Measurements from ENCODE around the gene SOAT2.
A peak's percentile ranks its signal among the peaks of the same experiment; 100 is the strongest.

Gene SOAT2

DNA sequence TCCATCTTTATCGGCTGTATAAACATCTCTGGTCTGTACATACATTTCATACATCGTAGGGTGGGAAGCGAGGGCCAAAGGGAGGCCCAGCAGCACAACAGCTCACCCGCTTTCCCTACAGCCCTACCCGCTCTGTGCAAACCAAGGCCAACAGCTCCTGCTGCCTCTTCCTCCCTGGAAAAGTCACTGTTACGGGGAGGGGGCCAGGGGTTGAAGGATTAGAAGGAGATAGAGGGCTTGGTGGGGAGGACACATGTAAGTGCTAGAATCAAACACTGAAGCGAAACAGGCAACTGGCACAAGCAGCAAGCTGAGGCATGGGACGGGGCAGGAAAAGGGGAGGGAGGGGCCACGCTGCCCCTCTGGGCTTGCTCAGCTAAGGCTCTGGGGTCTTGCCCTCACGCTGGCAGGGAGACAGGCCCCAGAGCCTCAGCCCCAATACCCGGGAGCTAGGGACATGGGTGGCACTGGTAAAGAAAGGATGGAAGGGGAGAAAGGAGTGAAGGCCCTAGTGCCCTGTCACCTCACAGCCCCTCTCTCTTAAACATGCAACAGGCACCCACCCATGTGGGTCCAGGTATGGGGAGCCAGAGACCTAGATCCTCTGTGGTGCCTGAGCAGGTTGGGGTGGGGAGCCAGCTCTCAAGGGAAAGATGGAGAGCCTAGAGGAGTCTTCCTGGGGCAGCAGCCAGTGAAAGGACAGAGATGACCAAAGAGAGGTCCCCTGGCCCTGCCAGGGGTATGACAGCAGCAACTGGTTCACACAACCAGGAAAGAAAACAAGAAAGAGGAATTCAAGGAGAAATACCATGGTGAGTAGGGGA is 38.5 kb upstream of the SOAT2 start:
- DNase-seq (ENCODE audit: low read depth) = no peak

DNA sequence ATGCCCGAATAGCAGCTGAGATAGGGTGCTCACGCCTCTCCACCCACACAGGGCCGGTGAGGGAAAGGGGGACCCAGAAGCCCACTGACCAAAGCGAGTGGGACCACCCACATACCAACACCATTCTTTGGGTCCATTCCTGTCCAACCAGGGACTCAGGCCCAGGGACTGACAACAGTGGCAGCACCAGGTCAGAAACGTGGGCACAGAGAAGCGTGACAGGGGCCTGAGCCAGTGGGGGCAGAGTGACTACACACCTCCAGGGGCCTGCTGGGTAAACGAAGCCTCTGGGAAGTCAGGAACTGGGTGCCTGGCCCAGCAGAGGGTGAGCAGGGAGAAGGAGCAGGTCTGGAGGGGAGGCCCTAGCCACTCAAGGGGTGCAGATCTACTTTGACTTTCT is 37.8 kb upstream of the SOAT2 start:
- DNase-seq (ENCODE audit: low read depth) = no peak

DNA sequence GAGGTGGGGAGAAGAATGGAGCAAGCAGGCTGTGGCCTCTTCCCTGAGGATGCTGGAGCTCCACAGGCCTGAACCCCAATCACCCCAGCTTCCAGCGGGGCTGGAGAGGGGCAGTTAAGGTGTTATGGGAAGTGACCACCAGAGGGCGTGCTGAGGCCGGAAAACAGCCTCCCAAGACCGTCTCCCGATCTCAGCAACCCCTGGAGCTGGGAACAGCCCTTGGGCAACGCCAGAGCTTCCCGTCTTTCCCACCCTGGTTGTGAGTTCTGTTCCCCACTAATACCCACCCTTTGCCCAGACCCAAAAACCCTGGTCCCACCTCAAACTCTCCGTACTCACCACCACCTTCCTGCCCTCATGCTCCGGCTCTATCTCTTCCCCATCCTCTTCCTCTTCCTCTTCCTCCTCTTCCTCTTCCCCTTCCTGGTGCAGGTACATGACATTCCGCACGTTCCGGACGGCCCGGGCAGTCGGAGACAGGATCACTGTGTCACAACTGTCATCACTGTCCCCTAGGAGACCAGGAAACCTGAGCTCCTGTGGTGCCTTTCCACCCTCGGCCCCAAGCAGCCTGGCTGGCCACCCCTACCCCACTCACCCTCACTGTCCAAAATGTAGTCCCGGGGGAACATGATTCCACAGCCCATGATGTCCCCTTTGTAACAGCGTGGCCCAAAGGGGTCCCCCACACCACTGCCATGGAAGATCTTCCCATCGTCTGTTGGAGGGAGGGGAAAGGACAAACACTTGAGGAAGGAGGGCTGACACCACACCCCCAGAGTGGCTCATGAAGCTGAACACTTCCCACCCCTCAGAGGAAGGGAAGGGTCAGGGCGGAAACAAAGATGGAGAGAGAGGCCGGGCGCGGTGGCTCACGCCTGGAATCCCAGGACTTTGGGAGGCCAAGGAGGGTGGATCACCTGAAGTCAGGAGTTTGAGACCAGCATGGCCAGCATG is 37.0 kb upstream of the SOAT2 start:
- peak; percentile 49 for DNase-seq (ENCODE audit: low read depth)

DNA sequence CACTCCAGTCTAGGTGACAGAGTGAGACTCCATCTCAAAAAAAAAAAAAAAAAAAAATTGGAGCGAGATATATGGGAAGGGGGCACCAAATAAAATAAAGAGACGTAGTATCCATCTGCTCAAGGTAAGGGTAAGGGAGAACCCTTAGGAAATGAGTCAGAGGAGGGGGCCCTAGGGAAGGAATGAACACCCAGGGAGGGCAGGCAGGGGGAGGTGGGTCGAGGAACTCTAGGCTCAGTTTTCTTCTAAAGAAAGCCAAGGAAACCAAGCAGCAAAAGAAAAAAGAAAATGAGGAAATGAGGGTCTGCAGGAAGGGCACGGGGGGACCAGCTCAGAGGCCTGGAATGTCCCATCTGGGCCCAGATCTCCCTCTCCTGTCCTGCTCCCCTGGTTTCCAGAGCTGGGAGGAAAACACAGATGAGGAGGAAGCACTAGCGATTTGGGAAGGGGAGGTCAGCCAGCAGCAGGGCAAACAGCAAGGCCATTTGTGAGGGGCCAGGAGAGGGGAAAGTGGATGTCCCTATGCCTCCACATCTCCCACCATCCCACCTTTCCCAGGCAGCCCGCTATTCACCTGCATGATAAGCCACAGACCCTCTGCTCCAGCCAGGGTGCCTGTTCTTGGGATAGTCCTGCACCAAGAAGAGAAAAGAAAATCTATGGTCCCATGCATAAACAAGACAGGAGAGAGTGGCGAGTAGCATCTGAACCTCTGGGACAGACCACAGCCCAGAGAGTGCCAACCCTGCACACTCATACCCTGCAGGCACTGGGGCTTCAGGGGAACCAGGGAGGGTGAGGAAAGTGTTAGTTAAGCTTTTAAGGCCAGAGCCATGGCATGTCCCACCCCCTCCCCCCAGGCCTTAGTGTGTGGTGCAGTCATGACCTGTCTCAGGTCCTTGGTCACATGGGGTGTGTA is 36.0 kb upstream of the SOAT2 start:
- DNase-seq (ENCODE audit: low read depth) = no peak

DNA sequence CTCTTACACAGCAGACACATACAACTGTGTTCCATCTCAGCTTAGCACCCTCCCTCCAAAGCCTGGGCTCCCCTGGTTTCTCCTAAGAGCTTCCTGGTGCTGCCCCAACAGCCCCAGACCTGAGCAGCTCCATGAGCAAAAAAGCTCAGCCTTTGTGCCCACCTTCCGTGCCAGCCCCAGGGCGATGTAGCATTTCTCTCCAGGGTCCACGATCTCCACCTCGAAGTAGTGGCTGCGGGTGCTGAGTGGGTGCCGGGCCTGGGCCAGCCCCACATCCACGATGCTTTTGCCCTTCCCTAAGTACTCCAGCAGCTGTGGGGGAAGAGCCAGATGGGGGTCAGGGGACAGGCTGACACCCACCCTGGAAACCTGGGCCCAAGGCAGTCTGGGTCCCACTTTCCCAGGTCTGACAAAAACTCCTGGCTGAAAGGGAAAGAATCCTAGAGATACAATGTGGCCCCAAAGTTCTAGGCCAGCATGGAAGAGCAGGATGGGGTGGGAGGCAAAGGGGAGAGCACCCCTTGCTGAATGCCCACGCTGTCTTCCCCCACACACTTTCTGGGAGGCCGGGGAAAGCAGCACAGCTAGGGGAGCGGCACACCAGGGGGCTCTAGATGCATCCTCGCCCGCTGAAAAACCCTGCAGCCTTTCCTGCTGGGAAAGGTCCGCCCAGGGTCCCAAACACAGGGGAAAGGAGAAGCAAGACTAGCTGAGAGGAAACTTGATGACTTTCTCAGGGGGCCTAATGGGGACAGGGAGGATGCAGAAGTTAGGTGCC is 35.1 kb upstream of the SOAT2 start:
- no peak for DNase-seq (ENCODE audit: low read depth)

DNA sequence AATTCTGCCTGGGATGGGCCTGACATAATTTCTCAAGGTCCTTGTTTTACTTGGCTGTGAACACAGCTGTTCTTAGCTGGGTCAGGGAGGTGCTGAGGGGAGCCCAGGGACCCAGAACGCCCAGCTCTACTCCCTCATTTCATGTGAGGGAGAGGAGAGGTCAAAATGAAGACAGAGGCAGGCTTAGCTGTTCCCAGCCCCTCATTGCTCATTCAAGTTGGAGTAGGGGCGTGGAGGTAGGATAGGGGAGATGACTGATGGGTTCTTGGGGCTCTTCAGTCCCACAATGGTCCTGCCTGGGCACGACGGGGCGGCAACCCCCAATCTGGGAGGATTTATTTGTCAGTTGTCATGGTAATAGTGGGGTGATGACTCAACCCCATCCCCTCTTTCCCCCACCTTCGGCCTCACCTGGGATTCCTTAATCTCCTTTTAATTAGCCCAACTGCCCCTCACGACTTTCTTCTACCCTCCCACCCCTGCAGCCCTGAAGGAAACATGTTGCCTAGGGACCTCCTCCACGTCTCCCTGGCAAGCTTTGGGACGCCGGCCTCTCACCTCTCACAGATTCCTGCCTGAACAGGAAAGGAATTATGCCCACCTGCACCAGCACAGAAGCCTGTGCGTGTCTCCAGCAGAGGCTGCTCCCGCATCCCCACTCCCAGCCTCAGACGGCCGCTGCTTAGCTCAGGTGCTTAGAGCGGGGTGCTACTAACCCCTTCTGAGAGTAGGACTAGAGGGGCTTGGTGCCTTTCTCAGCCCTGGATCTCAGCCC is 34.3 kb upstream of the SOAT2 start:
- no peak for DNase-seq (ENCODE audit: low read depth)

DNA sequence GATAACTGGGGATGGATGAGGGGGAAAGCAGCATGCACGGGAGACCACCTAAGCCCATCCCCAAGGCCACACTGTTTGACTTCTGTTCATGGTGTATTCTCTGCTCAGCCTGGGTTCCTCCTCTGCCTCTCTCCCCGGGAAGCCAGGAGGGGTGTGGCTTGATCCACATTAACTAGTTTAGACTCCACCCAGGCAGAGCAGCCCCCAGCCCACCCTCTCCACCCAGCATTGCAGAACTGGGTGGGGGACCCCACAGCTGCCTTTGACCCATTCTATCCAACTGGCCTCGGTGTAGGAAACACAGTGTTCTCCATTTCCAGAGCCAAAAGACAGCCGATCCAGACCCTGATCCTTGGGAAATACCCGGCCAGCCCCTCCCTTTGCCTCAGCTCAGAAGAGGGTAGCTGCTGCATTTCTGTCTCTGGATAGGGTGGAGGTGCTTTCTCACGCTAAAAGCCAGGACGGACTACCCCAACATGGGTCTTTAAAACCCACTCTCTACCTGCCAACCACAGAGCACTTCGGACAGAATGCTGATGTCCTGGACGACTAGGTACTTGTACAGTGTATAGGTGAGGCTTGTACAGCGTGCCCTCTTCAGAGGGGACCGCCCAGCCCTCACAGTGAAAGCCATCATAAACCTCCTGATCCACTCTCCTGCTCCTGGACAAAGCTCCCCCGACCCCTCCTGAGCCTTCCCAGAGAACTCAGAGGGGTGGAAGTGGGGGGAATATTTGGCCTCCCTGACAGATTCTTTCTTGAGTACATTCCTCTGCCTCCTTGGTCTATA is 33.5 kb upstream of the SOAT2 start:
- DNase-seq (ENCODE audit: low read depth) = no peak

DNA sequence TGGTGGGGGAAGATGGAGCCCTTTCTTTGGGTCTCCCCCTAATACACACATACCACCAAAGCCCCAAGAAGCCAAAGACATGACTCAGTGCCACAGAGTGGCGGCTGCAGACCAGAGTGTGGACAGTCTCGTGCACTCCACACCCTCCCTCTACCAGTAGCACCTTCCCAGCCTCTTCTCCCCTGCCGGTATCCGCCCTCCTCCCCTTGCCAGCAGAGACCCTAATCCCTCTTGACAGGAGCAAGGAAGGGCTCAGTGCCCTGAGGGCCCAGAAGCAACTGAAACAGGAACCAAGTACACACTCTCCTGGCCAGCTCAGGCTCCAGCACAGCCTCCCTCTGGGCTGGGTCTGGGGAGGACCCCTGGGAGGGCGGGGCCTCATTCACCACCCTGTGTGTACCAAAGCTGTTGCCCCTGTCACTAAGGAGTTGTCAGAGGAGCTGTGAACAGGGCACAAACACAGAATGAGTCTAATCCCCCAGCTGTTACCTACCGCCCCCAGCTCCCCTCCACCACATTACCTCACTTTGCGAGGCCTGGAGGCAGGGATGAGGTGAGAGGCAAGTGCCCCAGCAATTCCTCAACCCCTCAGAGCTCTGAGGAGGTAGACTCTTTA is 32.3 kb upstream of the SOAT2 start:
- DNase-seq (ENCODE audit: low read depth) = no peak

DNA sequence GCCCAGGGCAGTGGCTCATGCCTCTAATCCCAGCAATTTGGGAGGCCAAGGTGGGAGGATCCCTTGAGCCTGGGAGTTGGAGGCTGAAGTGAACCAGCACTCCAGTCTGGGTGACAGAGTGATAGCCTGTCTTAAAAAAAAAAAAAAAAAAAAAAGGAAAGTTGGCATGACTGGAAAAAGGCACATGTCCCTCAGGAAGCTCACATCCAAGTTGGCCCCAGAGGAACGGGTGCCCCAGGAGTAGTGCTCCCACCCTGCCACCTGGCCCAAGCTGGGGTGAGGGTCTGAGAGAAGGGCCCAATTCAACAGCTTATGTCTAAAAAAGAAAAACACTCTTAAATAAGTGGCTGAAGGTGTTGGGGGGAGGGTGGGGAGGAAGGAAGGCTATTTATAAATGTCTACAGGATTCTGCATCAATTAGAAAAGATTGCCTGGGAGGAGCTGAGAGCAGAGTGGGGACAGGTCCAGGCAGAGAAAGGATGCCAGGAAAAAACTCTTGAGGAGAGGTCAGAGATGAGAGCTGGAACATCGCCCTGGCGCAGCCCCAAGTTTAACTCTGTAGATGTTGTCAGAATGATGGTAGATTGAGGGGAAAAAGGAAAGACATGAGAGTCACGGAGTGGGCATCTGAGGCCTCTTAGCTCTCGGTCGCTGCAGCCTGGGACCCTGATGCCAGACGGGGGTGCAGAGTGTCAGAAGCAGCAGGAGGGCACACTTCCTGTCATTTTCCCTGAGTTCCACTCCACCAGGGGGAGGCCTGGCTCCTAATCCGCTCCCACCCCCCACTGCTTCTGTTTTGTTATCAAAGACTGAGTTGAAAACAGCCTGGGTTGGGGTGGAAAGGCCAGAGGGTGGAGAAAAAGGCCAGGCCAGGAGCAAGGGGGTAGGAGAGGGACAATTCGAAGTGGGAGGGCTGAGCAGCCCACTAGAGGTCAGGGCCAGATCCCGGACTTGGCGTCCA is 31.4 kb upstream of the SOAT2 start:
- no peak for DNase-seq (ENCODE audit: low read depth)

DNA sequence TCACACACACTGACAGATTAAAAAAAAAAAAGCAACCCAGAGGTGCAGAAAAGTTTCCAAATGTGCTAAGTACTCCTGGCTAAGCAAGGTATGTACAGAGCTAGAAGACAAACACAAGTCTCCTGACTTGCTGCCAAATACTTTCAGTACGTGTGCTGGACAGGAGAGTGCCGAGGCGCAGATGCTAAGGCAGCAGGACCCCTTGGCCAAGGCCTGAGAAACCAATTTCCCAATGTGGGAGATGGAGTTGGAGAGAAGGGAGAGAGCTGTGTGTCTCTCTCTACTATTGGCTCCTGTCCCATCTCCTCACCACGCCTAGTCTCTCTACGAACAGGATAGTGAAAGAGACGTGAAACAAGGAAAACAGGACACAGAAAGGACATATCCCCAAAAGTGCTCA is 29.4 kb upstream of the SOAT2 start:
- DNase-seq (ENCODE audit: low read depth) = no peak

DNA sequence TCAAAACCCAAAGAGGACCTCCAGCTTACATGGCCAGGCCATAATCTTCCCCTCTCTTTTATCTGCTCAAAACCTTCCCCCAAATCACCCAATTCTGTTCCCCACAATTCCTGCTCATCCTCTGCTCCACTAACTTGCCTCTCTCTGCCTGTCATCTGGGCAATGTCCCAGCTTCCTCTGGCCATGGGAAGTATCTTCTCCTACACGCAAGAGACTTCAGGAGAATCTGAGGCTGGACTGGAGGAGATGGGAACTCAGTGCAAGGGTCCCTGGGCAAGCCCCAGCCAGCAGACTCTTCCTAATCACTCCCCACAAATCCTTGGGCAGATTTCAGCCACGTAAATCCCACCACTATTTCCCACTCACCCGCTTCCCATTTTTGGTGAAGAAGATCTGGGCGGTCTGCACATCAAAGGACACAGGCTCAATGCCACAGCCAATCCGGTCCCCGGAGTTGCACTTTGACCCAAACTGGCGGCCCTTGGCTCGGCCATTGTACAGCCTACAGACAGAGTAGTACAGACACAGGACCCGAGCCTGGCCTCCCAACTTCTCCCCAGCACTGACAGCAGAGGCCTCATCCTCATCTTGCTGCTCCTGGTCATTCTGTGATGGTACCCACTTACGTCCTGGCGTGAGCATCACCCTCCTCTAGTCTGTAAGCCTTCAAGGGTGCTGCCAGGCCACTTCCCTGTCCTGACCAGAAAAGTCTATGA is 28.8 kb upstream of the SOAT2 start:
- no peak for DNase-seq (ENCODE audit: low read depth)

DNA sequence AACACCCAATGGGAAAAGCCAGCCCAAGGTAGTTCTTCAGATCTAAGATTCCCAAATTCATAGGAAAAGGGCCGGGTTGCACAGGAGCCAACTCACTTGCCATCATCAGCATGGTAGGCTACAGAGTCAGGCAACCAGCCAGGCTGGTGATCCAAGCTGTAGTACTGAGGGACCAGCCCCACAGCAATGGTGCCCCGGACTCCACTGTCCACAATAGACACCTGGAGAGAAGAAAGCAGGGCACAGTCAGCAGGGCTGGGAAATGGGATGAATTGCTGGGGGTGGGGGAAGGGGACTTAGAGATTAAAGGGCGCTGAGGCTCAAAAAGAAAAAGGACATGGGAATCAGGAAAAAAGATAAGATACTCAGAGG is 28.3 kb upstream of the SOAT2 start:
- no peak for DNase-seq (ENCODE audit: low read depth)

DNA sequence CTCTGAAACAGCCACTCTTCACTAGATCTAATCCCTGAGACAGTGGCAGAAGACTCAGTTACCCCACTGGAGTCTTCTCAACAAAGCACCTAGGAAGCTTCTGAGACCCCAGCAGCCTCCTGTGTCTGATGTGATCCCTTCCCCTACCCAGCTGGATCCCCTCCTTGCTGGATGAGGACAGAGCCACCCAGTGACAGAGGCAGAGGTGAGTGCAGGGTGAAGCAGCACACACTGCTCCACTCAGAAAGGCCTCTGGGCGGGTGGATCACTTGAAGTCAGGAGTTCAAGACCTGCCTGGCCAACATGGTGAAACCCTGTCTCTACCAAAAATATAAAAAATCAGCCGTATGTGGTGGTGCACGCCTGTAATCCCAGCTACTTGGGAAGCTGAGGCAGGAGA is 26.8 kb upstream of the SOAT2 start:
- no peak for DNase-seq (ENCODE audit: low read depth)

DNA sequence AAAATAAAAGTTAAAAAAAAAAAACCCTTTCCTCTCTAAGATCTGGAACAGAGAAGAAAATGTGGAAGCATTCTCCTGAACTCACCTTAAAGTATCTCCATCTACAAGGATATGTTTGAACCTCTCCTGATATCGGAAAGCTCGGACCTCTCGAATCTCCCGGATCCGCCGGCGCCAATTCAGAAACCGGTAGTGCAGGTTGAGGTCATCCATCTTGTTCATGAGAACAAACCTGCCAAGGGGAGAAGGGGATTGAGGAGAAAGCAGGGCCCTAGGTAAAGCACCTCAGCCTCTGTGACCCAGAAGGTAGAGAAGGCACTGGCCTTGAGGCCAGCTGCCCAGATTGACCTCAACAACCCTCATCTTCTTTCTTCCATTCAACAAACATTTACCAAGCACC is 26.3 kb upstream of the SOAT2 start:
- no peak for DNase-seq (ENCODE audit: low read depth)

DNA sequence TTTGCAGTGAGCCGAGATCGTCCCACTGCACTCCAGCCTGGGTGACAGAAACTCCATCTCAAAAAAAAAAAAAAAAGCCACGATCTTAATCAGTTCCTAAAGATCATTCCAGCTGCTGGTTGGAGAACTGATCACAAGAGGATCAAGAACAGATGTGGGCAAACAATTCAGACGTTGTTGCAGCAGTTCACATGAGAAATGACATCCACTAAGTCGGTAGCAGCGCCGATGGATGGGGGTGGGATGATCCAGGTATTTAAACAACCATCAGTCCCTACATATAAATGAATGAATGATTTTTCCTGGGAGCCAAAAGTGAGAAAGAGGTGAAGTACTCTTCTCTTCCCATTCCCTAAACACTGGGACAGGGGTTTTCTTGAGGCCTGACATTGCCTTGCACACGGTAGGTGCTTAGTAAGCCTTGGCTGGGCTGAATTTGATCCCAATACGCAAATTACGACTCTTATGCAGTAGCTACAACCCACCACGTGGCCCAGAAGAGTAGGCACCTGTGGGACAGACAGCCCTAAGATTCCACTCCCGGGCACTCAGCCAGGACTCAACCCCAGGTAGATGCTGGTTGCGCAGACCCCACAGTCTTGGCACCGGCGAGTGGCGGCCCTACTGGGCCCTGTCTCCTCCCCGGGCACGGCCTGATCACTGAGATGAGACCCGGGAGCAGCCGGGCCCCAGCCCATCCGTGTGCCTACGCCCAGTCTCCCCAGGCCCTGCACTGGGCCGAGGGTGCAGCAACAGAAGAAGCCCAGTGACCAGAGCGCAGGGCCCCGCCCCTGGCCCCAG is 24.7 kb upstream of the SOAT2 start:
- peak; percentile 49 for DNase-seq (ENCODE audit: low read depth)

Data from T follicular helper cell (primary cell).